GM23248 (cell line): ENCODE results near the gene DENND10. TPM values are rescaled to one million over a fixed set of nuclear protein-coding genes. Genes with fewer than 3 reads are reported as not detected.
A peak's percentile ranks its signal among the peaks of the same experiment; 100 is the strongest.
"Not testable (repeated sequence)": the region's sequence is repeated elsewhere in the genome, so short reads cannot be mapped to it uniquely, and the experiment has no call there.

Experiments
- DNase-seq: peaks from one replicate; pipeline ENCODE4 v3.0.0-alpha.2; 2015
- H2AFZ ChIP-seq: fragments of 200-600 bp; sonication (generic); 2 replicates; pipeline ENCODE4 v1.6.1; 2016; ENCODE audit warnings: antibody characterized with exemption
- H3F3A ChIP-seq: fragments of 200-600 bp; sonication (generic); 2 replicates; pipeline ENCODE4 v1.6.1; 2016; ENCODE audit warnings: mild to moderate bottlenecking, antibody characterized with exemption, mixed run types; ENCODE audit not compliant: insufficient read depth
- H3K27ac ChIP-seq: fragments of 200-600 bp; sonication (generic); 2 replicates; pipeline ENCODE4 v1.5.1; 2016; ENCODE audit warnings: mild to moderate bottlenecking
- H3K27me3 ChIP-seq: fragments of 200-600 bp; sonication (generic); replicated peaks from 2 replicates; pipeline ENCODE4 v1.6.1; 2016; ENCODE audit warnings: mild to moderate bottlenecking; ENCODE audit not compliant: insufficient read depth
- H3K36me3 ChIP-seq: fragments of 200-600 bp; sonication (generic); 2 replicates; pipeline ENCODE4 v1.6.1; 2016; ENCODE audit warnings: low read depth, mild to moderate bottlenecking
- H3K4me1 ChIP-seq: fragments of 200-600 bp; sonication (generic); 2 replicates; pipeline ENCODE4 v1.6.1; 2016; ENCODE audit warnings: mild to moderate bottlenecking; ENCODE audit not compliant: insufficient read depth
- H3K4me2 ChIP-seq: fragments of 200-600 bp; sonication (generic); one replicate; pipeline ENCODE4 v1.6.1; 2016; ENCODE audit warnings: mild to moderate bottlenecking; ENCODE audit not compliant: unreplicated experiment
- H3K4me3 ChIP-seq: fragments of 200-600 bp; sonication (generic); 2 replicates; pipeline ENCODE4 v1.5.1; 2016; ENCODE audit warnings: mild to moderate bottlenecking
- H3K79me2 ChIP-seq: fragments of 200-600 bp; sonication (generic); 2 replicates; pipeline ENCODE4 v1.6.1; 2016; ENCODE audit warnings: mild to moderate bottlenecking; ENCODE audit not compliant: insufficient read depth
- H3K9ac ChIP-seq: fragments of 200-600 bp; sonication (generic); 2 replicates; pipeline ENCODE4 v1.6.1; 2016; ENCODE audit warnings: mild to moderate bottlenecking
- H3K9me2 ChIP-seq: fragments of 200-600 bp; sonication (generic); 2 replicates; pipeline ENCODE4 v1.6.1; 2016; ENCODE audit warnings: mixed run types, mild to moderate bottlenecking, moderate library complexity; ENCODE audit not compliant: insufficient read depth
- H3K9me3 ChIP-seq: fragments of 200-600 bp; sonication (generic); one replicate; pipeline ENCODE4 v1.6.1; 2017; ENCODE audit warnings: low read depth
- H4K20me1 ChIP-seq: fragments of 200-600 bp; sonication (generic); 2 replicates; pipeline ENCODE4 v1.6.0; 2016; ENCODE audit not compliant: insufficient read depth
- EZH2 ChIP-seq: fragments of 200-600 bp; sonication (generic); IDR thresholded peaks from 2 replicates; pipeline ENCODE4 v1.6.1; 2018; ENCODE audit warnings: antibody characterized with exemption, mild to moderate bottlenecking; ENCODE audit not compliant: insufficient read depth, poor library complexity, severe bottlenecking
- EZH2phosphoT487 ChIP-seq: fragments of 200-600 bp; sonication (generic); IDR thresholded peaks from 2 replicates; pipeline ENCODE4 v1.6.1; 2018; ENCODE audit warnings: antibody characterized with exemption, moderate library complexity, mild to moderate bottlenecking, low read depth; ENCODE audit not compliant: insufficient read depth
- WGBS, 2 experiments: methylation state at CpG; one replicate each; pipeline ENCODE4 v1.1.6; 2015 to 2017; ENCODE audit warnings: low lambda C conversion rate in 2 of 2, low coverage in 1 of 2; ENCODE audit errors: missing lambda C conversion rate in 2 of 2; 5-methylcytosine and 5-hydroxymethylcytosine counted together
- in situ Hi-C: fragments of 300-500 bp; cut with MboI; formaldehyde crosslinking; loops from 2 replicates; pipeline ENCODE4 v1.15.0; 2020
- polyA plus RNA-seq: library from polyadenylated mRNA; unstranded; fragments of >200 nt; fragmentation: Nextera tagmentation; extraction: Ambion mirVana; gene quantifications from 2 replicates; pipeline ENCODE4 v1.2.1, GENCODE V29; 2016
- small RNA-seq: library from RNA; depleted of rRNA; stranded (forward); fragments of <200 nt; gene quantifications from one replicate; pipeline ENCODE3, GENCODE V24; 2014; ENCODE audit warnings: low read depth, low replicate concordance
- total RNA-seq: library from RNA; depleted of rRNA; stranded (reverse); fragments of >200 nt; shearing (Covaris generic); gene quantifications from 2 replicates; pipeline ENCODE4 v1.2.3, GENCODE V29; 2014; rRNA removed

The DENND10 gene
- total and polyA plus RNA-seq, 2 experiments from 2014 or later, result 76.1 to 82.9 TPM

GRCh38 chr10:119177708-119178371 lies 73.9 kb downstream of the DENND10 start:
- Histone ChIP-seq H2AFZ (peak overlapping the region; percentile 97), H4K20me1 (no peaks in the 10 kb centered on the region), H3K36me3 (peaks cover 11% of the 10 kb centered on the region), H3F3A (peaks cover 21% of the 10 kb centered on the region), H3K4me3 (peak overlapping the region; percentile 85), H3K9me2 (no peaks in the 10 kb centered on the region), H3K27ac (peak overlapping the region; percentile 82), H3K79me2 (peaks cover 49% of the 10 kb centered on the region), H3K9ac (peak overlapping the region; percentile 88), H3K9me3 (no peaks in the 10 kb centered on the region), H3K27me3 (no peaks in the 10 kb centered on the region), H3K4me1 (peaks cover 23% of the 10 kb centered on the region), H3K4me2 (peak overlapping the region; percentile 88)
- in situ Hi-C loops, result no loop called here
- WGBS, 2 experiments, result 25% methylated on average over 21 of the region's 21 CpGs
- no peak for TF ChIP-seq EZH2phosphoT487
- TF ChIP-seq EZH2, result no peak
- peak; percentile 69 for DNase-seq

- DNase-seq, result peak; percentile 97
- TF ChIP-seq EZH2phosphoT487 (no peak), EZH2 (no peak)
- H3K4me1 ChIP-seq, result peaks cover 16% of the 10 kb centered on the region; the same call in 1 of the 2 replicates
These were observed 74.6 kb downstream of the DENND10 start, which contains the start of gene PRDX3 for GRCh38 chr10:119178372-119179119. Gene PRDX3 (minus strand): TSS chr10:119178812. CDS start chr10:119178790, 22 bp downstream.

GRCh38 chr10:119180850-119181400 lies 77.0 kb downstream of the DENND10 start:
- in situ Hi-C loops, result not testable (repeated sequence)
- H3K79me2 ChIP-seq, result peaks cover 24% of the 10 kb centered on the region

More at GRCh38 chr10:119178372-119179119, 74.6 kb downstream of the DENND10 start, which contains the start of gene PRDX3:
- Histone ChIP-seq H3K9me3 (no peaks in the 10 kb centered on the region), H3K4me3 (peak within 1 kb of the TSS; percentile 85), H3K27me3 (no peaks in the 10 kb centered on the region), H3K27ac (peak within 1 kb of the TSS; percentile 82), H3K4me2 (peak within 1 kb of the TSS; percentile 88), H4K20me1 (no peaks in the 10 kb centered on the region), H3K79me2 (peaks cover 48% of the 10 kb centered on the region), H3K36me3 (peaks cover 5% of the 10 kb centered on the region), H2AFZ (peak within 1 kb of the TSS; percentile 97), H3K9me2 (no peaks in the 10 kb centered on the region), H3K9ac (peak within 1 kb of the TSS; percentile 88), H3F3A (peaks cover 14% of the 10 kb centered on the region)
- WGBS, 2 experiments, result 1% methylated on average over 45 of the region's 45 CpGs
- in situ Hi-C loops, result no loop called here

GRCh38 chr10:119183664-119184412 lies 79.9 kb downstream of the DENND10 start:
- H3K36me3 ChIP-seq, result no peaks in the 10 kb centered on the region
- no peak for DNase-seq
- H3K9me3 ChIP-seq, result no peaks in the 10 kb centered on the region
- no peak overlapping the region for H3K4me2 ChIP-seq
- no peaks in the 10 kb centered on the region for H3K79me2 ChIP-seq
- in situ Hi-C loops, result no loop called here
- no peak overlapping the region for H3K4me3 ChIP-seq
- WGBS, 2 experiments, result 72 to 79% methylated on average over 9 of the region's 9 CpGs
- no peaks in the 10 kb centered on the region for H3F3A ChIP-seq
- no peaks in the 10 kb centered on the region for H3K27me3 ChIP-seq
- H3K4me1 ChIP-seq, result peaks cover 4% of the 10 kb centered on the region; the same call in 1 of the 2 replicates
- H3K9me2 ChIP-seq, result no peaks in the 10 kb centered on the region
- no peak overlapping the region for H3K27ac ChIP-seq
- no peak overlapping the region for H3K9ac ChIP-seq
- no peak for TF ChIP-seq EZH2phosphoT487
- TF ChIP-seq EZH2, result no peak
- H4K20me1 ChIP-seq, result no peaks in the 10 kb centered on the region
- no peak overlapping the region for H2AFZ ChIP-seq

More at GRCh38 chr10:119180850-119181400, 77.0 kb downstream of the DENND10 start:
- H4K20me1 ChIP-seq, DNase-seq, H3K27ac ChIP-seq, H3K36me3 ChIP-seq, H2AFZ ChIP-seq, H3F3A ChIP-seq, H3K4me3 ChIP-seq, H3K9me3 ChIP-seq, H3K9ac ChIP-seq, H3K27me3 ChIP-seq, H3K4me2 ChIP-seq, H3K9me2 ChIP-seq: not testable (repeated sequence)
- 94 to 96% methylated on average over 7 of the region's 7 CpGs for WGBS, 2 experiments
- peaks cover 12% of the 10 kb centered on the region; the same call in 1 of the 2 replicates for H3K4me1 ChIP-seq

Small RNAs within 50 kb of the gene (small RNA-seq; reads per million reads assigned to genes)
- gene AL355598.1, result not detected
- not detected for gene RF00413
- not detected for gene SNORA19

Other genes with a start within 250 kb of the DENND10 start
- under 0.01 and 1.3 TPM in 2 replicates for gene NANOS1, start 74.4 kb upstream of the DENND10 start, total RNA-seq
- 0.15 and 0.18 TPM in 2 replicates for gene NANOS1, start 74.4 kb upstream of the DENND10 start, polyA plus RNA-seq
- 91.3 and 98.6 TPM in 2 replicates for gene EIF3A, start 23.3 kb upstream of the DENND10 start, total RNA-seq
- 74.5 and 74.9 TPM in 2 replicates for gene EIF3A, start 23.3 kb upstream of the DENND10 start, polyA plus RNA-seq
- 10.7 and 13.1 TPM in 2 replicates for gene SFXN4, start 61.6 kb downstream of the DENND10 start, total RNA-seq
- gene SFXN4, start 61.6 kb downstream of the DENND10 start, polyA plus RNA-seq, result 17.4 and 17.6 TPM in 2 replicates
- gene PRDX3, start 74.7 kb downstream of the DENND10 start, total RNA-seq, result 246 TPM in 2 replicates
- gene PRDX3, start 74.7 kb downstream of the DENND10 start, polyA plus RNA-seq, result 302 and 306 TPM in 2 replicates
- 13.7 and 16.4 TPM in 2 replicates for gene GRK5, start 103.5 kb downstream of the DENND10 start, total RNA-seq
- gene GRK5, start 103.5 kb downstream of the DENND10 start, polyA plus RNA-seq, result 4.3 and 5.2 TPM in 2 replicates